Ovary (tissue), 3 donors: Measurements from ENCODE around the gene CDKL5.

Source experiments
- POLR2A ChIP-seq: fragments of 450-650 bp; IDR thresholded peaks from one replicate; pipeline ENCODE4 v1.6.1; 2017; ENCODE audit warnings: antibody characterized with exemption, mild to moderate bottlenecking, moderate library complexity
- TF ChIP-seq, protein P1 (sequence below), 3 donors: fragments of 450-650 bp in 2 of 3; fragments of 200-600 bp in 1 of 3; IDR thresholded peaks; one replicate each; pipeline versions ENCODE4 v1.5.1 to v1.8.0; 2016 to 2022; ENCODE audit warnings: antibody characterized with exemption in 3 of 3, mild to moderate bottlenecking in 1 of 3
- donor health status: DM: no; HTN: no; CAD: no.

DNA sequence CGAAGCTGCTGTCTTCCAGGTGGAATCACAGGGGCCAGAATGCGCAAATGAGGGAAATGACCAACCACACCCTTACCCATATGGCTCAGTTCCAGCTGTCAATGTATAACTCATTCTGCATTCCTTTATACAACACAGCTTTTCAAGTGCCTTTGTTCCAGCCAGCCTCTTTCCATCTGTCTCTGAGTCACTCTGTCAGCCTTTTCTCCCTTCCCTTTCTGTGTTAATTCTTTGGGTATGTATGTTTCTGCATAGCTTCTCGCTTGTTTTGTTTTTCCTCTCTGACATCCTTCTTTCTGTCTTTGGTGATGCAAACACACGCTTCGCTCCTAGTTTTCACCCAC is 192.0 kb downstream of the CDKL5 start:
- TF ChIP-seq, protein P1, sequence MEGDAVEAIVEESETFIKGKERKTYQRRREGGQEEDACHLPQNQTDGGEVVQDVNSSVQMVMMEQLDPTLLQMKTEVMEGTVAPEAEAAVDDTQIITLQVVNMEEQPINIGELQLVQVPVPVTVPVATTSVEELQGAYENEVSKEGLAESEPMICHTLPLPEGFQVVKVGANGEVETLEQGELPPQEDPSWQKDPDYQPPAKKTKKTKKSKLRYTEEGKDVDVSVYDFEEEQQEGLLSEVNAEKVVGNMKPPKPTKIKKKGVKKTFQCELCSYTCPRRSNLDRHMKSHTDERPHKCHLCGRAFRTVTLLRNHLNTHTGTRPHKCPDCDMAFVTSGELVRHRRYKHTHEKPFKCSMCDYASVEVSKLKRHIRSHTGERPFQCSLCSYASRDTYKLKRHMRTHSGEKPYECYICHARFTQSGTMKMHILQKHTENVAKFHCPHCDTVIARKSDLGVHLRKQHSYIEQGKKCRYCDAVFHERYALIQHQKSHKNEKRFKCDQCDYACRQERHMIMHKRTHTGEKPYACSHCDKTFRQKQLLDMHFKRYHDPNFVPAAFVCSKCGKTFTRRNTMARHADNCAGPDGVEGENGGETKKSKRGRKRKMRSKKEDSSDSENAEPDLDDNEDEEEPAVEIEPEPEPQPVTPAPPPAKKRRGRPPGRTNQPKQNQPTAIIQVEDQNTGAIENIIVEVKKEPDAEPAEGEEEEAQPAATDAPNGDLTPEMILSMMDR (IDR thresholded peaks at IDR 0.05) = no peak
- no peak for TF ChIP-seq POLR2A
